Measurements from ENCODE around the gene DSTN. TPM values are rescaled to one million over a fixed set of nuclear protein-coding genes. Genes with fewer than 3 reads are reported as not detected.
A peak's percentile ranks its signal among the peaks of the same experiment; 100 is the strongest.

Gene DSTN
- total and polyA plus RNA-seq, 2 experiments from 2014 or later, result 162 to 459 TPM

DNA sequence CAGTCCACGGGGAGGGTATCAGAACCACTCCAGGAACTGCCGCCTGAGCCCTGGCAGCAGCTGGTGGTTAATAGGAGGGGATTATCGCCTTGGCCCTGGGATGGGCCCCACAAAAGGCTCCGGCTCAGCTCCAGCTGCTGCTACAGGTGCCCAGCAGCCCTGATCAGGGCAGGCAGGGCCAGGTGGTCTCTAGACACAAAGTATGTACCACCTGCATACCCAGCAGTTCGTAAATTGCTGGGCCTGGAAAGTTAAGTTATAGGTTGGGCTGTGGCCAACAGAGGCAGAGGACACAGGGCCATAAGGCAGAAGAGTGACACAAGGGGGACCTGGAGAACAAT is 77.1 kb downstream of the DSTN start:
- Histone ChIP-seq H3F3A (replicated peaks; ENCODE audit: low read depth) (no peaks in the 10 kb centered on the region), H3K79me2 (replicated peaks; ENCODE audit: insufficient read depth) (peaks cover 91% of the 10 kb centered on the region), H2AFZ (no peak overlapping the region), H3K27ac (ENCODE audit: low read depth) (no peak overlapping the region), H3K27me3 (ENCODE audit: insufficient read depth) (no peaks in the 10 kb centered on the region), H3K4me1 (ENCODE audit: insufficient read depth) (peaks cover 11% of the 10 kb centered on the region), H3K4me2 (no peak overlapping the region), H3K4me3 (no peak overlapping the region), H3K9me2 (ENCODE audit: insufficient read depth) (no peaks in the 10 kb centered on the region), H3K36me3 (ENCODE audit: insufficient read depth) (no peaks in the 10 kb centered on the region), H4K20me1 (replicated peaks; ENCODE audit: insufficient read depth) (peaks cover 11% of the 10 kb centered on the region)
- no peak for DNase-seq (ENCODE audit: low spot score)
- H3K27ac Mint-ChIP-seq, result peak overlapping the region; percentile 6; the same call in 1 of the 2 replicates
- no peak overlapping the region for H3K4me3 Mint-ChIP-seq
- H3K27me3 Mint-ChIP-seq (ENCODE audit: insufficient read depth, low read depth, poor library complexity), result peaks cover 12% of the 10 kb centered on the region
- no peak for ATAC-seq
- TF ChIP-seq EZH2 (IDR thresholded peaks at IDR 0.05; ENCODE audit: low read depth, unreplicated experiment) (no peak), POLR2AphosphoS5 (IDR thresholded peaks at IDR 0.05; ENCODE audit: low read depth) (no peak), JUNB (IDR thresholded peaks at IDR 0.05; ENCODE audit: unreplicated experiment) (no peak), ZNF462 (CRISPR knock-in tag; IDR thresholded peaks at IDR 0.05) (no peak), ETS1 (IDR thresholded peaks at IDR 0.05) (no peak), NANOG (IDR thresholded peaks at IDR 0.05; ENCODE audit: borderline replicate concordance) (no peak), ZNF114 (CRISPR knock-in tag; IDR thresholded peaks at IDR 0.05) (no peak), CREB1 (CRISPR knock-in tag; IDR thresholded peaks at IDR 0.05; ENCODE audit: low read depth) (no peak), ZNF331 (CRISPR knock-in tag; IDR thresholded peaks at IDR 0.05; ENCODE audit: low read depth) (no peak)
- peaks cover 3% of the 10 kb centered on the region; the same call in 2 of the 3 replicates for H3K36me3 Mint-ChIP-seq (ENCODE audit: low read depth)
- H3K4me1 Mint-ChIP-seq, result peaks cover 40% of the 10 kb centered on the region
- no peaks in the 10 kb centered on the region for H3K9me3 Mint-ChIP-seq

Data from GM23338 (cell line).